CD4-positive, alpha-beta T cell treated with Interleukin-6 at 100 ng/mL for 8 hours (primary cell): ENCODE results near the gene TTC27.
"Not testable (repeated sequence)": the region's sequence is repeated elsewhere in the genome, so short reads cannot be mapped to it uniquely, and the experiment has no call there.

ENCODE experiments used
- DNase-seq: peaks from one replicate; pipeline ENCODE4 v3.0.0-alpha.2; 2020; ENCODE audit warnings: mixed read lengths, low spot score

Gene TTC27

GRCh38 chr2:32807662-32808061 lies 179.8 kb downstream of the TTC27 start:
- no peak for DNase-seq

DNA sequence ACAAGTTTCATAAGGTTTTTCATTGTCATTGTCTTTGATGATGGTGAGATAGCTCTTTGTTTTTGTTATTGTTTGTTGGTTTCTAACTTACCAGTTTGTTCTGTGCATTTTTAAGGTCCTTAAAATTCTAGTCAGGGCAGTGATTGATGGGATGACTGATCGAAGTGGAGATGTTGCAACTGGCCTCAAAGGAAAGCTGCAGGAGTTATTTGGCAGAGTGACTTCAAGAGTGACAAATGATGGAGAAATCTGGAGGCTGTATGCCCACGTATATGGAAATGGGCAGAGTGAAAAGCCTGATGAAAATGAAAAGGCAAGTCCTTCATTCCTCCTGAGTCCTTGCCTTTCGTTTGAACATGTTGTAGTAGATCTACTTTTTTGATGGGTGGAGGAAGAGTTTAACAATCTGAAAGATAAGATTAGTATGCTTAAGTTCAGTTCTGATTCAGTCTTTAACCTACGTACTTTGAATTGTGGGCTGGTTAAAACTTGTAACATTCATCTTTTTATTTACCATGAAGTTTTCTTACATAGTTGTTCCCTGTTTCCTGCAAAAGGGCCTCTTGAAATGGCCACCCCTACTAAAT lies 183.2 kb downstream of the TTC27 start:
- DNase-seq: no peak

DNA sequence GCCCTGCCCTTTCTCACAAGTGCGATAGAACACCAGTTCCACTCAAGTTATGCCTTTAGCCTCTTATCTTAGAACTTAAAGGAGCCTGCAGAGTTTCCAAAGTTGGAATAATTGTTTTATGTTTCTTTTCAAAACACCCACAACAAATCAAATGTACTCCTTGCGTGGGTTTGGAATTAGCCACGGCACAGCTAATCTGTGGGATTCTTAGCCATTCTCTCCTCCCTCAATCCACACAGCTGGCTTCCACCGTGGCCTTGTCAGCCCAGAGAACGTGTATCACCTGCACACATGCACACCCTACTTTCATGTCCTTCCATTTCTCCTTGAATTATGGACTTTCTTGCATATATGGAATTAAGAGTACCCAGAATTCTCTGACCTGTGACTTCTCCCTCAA lies 183.8 kb downstream of the TTC27 start:
- no peak for DNase-seq

- DNase-seq: no peak
Measured at GRCh38 chr2:32812316-32812715, 184.5 kb downstream of the TTC27 start.

GRCh38 chr2:32820088-32820487 lies 192.2 kb downstream of the TTC27 start:
- no peak for DNase-seq

DNA sequence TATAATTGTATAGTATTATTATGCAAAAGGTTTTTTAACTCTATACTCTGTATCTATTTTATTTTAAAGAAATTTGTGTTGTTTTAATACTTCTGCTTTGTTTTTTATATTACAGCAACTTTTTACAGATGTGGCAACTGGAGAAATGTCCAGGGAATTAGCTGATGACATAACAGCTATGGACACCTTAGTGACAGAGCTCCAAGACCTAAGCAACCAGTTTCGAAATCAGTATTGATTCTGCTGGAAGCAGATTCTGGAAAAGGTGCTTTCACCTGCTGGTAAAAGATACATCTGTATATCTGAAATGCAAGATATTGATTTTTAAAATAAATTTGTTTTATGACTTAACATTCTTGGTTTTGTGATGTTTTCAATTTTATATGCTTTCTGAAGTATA lies 192.9 kb downstream of the TTC27 start:
- no peak for DNase-seq

GRCh38 chr2:32824070-32824809 lies 196.4 kb downstream of the TTC27 start:
- no peak for DNase-seq

GRCh38 chr2:32825291-32825712 lies 197.5 kb downstream of the TTC27 start:
- DNase-seq: no peak

DNA sequence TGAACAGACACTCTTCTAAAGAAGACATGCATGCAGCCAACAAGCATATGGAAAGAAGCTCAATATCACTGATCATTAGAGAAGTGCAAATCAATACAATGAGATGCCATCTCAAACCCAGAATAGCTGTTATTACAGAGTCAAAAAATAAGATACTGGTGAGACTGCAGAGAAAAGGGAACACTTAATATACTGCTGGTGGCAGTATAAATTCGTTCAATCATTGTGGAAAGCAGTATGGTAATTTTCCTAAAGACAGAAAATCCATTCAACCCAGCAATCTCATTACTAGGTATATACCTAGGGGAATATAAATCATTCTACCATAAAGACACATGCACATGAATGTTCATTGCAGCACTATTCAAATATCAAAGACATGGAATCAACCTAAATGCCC lies 202.3 kb downstream of the TTC27 start:
- no peak for DNase-seq

DNA sequence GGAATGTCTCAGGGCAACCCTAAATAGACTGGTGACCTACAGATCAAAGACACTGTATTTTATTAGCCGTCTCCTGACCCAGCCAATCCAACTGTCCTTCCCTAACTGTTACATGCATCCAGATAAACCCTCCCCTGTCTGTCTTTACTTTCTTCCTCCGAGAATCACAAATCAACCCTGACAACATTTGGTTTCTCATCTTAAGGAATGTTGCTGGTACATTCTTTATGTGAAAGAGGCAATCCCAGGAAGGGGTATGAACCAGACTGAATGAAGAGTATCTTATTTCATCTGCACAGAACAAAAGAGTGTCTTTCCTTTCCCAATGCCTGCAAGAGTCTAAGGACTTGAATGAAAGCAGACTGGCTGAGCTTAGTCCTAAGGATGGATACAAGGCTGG lies 205.0 kb downstream of the TTC27 start:
- DNase-seq: no peak

- DNase-seq: no peak
Measured at GRCh38 chr2:32833709-32834108, 205.9 kb downstream of the TTC27 start.

DNA sequence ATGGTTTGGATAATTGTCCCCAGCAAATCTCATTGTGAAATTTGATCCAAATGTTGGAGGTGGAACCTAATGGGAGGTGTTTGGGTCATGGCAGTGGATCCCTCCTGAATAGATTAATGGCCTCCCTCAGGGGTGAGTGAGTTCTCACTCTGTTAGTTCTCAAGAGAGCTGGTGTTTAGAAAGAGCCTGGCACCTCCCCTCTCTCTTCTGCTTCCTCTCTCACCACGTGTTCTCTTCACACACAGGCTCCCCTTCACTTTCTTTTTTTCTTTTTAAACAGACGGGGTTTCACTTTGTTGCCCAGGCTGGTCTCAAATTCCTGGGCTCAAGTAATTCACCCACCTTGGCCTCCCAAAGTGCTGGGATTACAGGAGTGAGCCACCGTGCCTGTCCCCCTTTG lies 207.3 kb downstream of the TTC27 start:
- no peak for DNase-seq

GRCh38 chr2:32836933-32837332 lies 209.1 kb downstream of the TTC27 start:
- DNase-seq: no peak

GRCh38 chr2:32838418-32838817 lies 210.6 kb downstream of the TTC27 start:
- no peak for DNase-seq

- no peak for DNase-seq
Measured at GRCh38 chr2:32838949-32839348, 211.1 kb downstream of the TTC27 start.

DNA sequence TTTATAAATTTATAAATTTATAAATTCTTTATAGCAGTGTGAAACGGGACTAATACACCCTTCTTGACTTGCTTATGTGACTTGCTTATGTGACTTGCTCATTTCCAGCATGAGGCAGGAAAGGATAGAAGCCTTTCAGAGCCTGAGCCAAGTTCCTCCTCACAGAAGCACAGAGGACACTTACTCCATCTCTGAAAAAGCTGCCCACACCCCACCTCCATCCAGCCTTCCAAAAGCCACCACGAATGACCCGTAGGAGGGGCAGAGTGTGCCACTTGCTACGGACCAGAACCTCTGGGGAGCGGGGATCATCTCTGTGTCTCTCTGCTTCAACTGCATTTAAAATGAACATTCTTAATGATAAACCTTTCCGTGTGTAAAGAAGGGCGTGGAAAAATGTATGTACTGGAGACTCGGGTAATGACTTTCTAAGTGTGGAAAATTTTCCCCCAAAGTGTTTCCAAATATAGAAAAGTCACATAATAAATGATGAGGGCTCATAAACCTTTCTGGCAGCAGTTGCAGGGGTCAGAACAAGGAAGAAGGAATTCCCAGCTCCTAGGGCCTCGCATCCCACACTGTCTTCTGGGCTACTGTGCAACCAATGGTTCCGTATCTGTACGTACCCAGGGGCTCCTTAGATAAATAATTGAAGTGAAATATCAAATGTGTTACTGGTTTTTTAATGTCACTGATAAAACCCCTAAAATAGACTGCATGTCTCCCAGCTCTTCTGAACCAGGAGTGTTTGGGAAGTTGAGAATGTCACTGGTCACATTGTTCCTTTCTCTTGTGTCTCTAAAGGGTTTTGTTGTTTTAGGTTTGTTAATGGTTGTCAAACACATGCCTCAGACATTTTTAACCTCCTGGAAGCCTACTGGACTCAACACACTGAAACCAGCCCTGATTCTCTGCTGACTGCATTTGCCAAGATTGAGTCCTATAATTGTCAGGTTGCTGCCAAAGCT lies 214.4 kb downstream of the TTC27 start:
- DNase-seq: no peak

DNA sequence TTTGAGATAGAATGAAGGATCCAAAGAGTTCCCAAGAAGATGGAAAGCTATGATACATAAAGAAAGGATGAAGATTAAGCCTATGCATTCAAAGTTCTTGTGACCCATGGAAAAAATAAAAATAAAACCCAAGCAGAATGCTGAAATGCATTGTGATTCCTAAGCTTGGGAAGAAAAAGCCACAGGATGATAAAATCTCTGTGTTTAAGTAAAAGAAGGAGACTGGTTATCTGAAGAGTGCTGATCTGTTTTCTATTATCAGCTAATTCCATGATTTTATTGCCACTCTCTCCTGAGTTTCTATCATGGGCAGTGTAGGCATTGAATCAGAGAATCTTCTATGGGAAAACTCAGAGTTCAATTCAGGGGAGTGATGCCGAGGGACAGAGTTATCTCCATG lies 215.8 kb downstream of the TTC27 start:
- no peak for DNase-seq

DNA sequence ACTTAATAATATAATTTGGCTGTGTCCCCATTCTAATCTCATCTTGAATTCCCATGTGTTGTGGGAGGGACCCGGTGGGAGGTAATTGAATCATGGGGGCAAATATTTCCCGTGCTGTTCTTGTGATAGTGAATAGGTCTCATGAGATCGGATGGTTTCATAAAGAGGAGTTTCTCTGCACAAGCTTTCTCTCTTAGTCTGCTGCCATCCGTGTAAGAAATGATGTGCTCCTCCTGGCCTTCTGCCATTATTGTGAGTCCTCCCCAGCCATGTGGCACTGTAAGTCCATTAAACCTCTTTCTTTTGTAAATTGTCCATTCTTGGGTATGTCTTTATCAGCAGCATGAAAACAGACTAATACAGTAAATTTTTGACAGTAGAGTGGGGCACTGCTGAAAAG lies 216.4 kb downstream of the TTC27 start:
- DNase-seq: no peak

- not testable (repeated sequence) for DNase-seq
Measured at GRCh38 chr2:32846274-32846673, 218.4 kb downstream of the TTC27 start.

DNA sequence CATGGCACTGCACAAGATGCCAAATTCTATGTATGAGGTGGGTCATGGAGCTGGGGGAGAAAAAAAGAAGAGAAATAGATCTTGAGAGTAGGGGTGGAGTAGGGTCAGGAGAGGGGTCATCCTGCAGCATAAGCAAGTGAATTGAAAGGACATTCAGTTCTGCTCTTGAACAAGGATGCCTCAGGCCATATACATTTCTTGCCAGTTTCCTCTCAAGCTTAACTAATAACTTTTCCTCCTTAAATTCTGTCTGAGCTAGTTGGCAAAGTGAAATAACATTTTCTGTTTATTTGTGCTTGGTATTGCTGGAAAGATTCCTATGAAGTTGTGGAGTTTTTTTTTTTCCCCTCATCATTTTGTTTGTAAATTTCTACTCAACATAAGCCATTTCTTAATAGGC lies 219.9 kb downstream of the TTC27 start:
- no peak for DNase-seq

GRCh38 chr2:32849456-32850194 lies 221.8 kb downstream of the TTC27 start:
- DNase-seq: no peak

DNA sequence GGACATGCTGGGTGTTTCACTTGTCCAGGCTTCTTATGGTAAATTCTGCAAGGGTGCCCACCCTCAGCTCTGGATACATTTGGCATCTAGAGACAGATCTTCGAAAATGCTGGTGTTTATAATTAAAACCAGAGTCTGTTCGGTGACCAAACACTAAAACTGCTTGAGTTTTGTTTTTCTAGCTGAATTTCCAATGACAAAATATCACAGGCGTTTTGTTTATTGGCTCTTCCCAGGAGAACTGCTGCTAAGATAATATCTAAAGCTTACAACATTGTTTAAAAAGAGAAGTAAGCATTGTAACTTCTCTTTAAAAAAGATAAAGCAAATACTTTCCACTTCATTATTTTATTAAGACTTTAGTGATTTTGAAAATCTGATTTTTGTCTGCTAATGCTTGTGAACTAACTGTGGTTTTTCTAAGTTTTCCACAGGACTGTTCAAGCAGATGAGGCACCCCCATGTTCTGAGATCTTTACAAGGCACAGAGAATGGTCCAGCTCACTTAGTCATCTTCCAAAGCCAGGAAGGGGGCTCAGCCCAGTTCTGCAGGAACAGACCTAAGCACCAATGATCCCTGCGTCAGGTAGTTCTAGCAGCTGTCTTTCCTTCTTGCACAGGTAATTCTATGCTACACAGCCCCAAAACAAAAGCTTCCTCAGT lies 224.1 kb downstream of the TTC27 start:
- DNase-seq: no peak
